ENCODE measurements around the gene BOK.

DNA sequence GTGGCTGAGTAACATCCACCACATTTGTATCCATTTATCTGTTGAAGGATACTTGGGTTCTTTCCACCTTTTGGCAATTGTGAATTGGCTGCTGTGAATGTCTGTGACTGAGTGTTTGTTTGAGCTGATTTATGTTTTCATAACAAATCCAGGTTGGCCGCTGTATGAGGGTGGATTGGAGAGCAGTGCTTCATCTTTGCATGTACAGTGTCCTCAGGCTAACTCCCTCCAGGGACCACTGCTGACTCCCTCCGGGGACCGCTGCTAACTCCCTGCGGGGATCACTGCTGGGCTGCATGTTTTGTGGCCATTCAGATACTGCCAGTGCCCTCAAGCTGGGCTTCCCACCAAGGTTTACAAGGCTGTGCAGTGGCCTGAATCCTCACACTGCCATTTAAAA lies 10.2 kb downstream of the BOK start:
- no peak for TF ChIP-seq CREM (IDR thresholded peaks at IDR 0.05; ENCODE audit: low read depth)
- TF ChIP-seq, protein P1, sequence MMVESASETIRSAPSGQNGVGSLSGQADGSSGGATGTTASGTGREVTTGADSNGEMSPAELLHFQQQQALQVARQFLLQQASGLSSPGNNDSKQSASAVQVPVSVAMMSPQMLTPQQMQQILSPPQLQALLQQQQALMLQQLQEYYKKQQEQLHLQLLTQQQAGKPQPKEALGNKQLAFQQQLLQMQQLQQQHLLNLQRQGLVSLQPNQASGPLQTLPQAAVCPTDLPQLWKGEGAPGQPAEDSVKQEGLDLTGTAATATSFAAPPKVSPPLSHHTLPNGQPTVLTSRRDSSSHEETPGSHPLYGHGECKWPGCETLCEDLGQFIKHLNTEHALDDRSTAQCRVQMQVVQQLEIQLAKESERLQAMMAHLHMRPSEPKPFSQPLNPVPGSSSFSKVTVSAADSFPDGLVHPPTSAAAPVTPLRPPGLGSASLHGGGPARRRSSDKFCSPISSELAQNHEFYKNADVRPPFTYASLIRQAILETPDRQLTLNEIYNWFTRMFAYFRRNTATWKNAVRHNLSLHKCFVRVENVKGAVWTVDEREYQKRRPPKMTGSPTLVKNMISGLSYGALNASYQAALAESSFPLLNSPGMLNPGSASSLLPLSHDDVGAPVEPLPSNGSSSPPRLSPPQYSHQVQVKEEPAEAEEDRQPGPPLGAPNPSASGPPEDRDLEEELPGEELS (CRISPR knock-in tag; IDR thresholded peaks at IDR 0.05; ENCODE audit: borderline replicate concordance): no peak

All from K562 (cell line).